B cell (primary cell): Measurements from ENCODE around the gene CCDC196.

Source experiments
- CTCF ChIP-seq: fragments of 200-600 bp; IDR thresholded peaks from one replicate; pipeline ENCODE4 v1.8.0; 2022; ENCODE audit warnings: antibody characterized with exemption, mild to moderate bottlenecking
- EZH2 ChIP-seq: IDR thresholded peaks from 2 replicates; pipeline ENCODE4 v1.6.1; 2012; ENCODE audit warnings: borderline replicate concordance, low read depth, mild to moderate bottlenecking, moderate library complexity, low read length; ENCODE audit not compliant: insufficient read depth, poor library complexity, severe bottlenecking

- no peak for TF ChIP-seq CTCF
- TF ChIP-seq EZH2: no peak
Measured at GRCh38 chr14:66473223-66473622, 12.9 kb upstream of the CCDC196 start.
